GM19351 (cell line): ENCODE measurements around the gene ZNF236.
A peak's percentile ranks its signal among the peaks of the same experiment; 100 is the strongest.

Experiments used
- ATAC-seq: cut with Tn5 transposase; IDR thresholded peaks from one replicate; pipeline ENCODE4 v1.9.1; 2021; ENCODE audit warnings: mild to moderate bottlenecking, moderate library complexity; ENCODE audit not compliant: unreplicated experiment

The ZNF236 gene

DNA sequence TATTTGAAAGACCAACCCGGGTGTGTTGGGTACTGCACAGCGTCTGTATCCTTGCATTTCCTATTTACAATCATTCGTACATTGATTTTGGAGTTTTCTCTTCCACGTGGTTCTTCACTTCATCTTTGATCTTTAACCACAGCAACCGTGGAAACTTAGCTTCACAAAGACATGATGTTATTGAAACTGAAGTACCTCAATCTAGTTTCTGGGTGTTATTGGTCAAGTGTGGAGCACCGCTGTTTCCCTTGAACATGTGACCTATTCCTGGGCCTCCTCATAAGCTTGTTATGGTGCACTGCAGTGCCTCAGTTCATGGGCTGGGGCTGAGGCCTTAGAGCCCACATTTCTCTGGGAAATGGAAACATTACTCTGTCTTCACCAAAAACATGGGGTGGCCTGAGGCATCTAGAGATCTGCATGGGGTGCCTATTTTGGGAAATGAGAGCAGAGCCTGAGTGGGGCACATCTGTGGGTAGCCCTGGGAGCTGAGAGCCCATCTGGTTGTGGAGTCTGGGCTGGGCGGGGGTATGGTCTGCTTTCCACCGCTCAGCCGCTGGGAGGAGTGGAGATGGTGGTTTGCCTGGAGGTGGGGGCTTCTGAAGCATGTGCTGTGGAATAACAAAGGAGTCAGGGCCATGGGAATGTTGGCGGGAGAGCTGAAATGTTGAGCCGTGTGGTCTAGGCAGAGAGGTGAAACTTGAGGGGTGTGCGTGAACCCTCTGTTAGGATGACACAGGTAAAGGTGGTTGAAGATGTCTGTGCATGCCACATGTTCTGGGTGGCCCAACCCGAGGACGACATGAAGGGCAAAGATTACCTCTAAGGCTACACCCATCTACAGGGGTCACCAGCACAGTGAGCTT, 37.4 kb downstream of the ZNF236 start:
- peak; percentile 94 for ATAC-seq

DNA sequence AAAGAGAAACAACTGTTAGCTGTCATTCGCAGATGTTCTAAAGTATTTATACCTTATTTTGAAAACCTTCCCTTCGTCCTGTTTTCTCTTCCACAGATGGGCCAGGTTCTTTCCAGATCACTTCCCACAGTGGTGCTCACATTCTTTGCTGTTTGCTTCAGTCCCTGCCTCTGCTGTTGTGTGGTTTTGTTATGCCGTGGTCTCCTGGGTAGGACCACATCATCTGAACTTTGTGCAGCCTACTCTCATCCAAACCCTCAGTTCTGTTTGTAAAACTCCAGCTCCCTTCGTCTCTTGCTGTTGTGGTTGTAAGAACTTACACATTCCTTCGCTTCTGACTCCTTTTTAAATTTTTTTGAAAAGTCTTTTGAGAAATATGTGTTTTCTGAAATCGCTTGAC, 38.1 kb downstream of the ZNF236 start:
- ATAC-seq: no peak

DNA sequence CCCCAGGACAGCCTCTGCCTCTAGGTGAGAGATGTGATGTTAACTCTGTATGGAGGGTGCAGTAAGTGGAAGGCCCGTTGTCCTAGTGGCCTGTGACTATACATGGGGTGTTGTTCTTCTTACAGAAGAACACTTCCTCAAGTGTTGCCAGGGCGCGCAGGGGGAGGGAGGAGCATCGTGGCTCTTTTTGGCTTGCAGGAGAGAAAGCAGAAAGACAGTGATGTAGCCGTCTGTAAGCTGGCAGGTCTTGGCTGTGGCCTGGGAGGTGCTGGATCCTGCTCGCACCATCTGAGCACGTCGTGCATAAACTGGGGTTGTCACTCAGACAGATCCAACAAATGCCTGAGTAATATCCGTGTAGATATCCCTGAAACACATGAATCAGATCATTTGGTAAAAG, 44.3 kb downstream of the ZNF236 start:
- no peak for ATAC-seq

DNA sequence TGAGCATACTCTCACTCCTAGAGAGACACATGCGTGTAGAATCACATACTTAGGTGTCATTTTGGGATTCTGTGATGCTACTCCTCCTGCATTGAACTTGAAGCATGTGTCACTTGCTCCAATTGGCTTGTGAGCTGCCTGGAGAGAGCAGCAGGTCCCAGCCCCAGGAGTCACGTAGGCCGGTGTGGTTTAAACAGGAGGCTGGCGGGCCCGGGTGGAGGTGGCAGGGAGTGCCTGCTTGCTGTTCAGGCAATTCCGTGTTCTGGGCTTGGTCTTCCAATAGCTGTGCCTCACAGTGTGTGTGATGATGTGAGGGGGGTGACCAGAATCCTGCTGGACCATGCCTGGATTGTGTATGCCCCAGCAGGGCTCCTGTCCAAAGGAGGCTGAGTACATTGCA, 51.0 kb downstream of the ZNF236 start:
- ATAC-seq: no peak

DNA sequence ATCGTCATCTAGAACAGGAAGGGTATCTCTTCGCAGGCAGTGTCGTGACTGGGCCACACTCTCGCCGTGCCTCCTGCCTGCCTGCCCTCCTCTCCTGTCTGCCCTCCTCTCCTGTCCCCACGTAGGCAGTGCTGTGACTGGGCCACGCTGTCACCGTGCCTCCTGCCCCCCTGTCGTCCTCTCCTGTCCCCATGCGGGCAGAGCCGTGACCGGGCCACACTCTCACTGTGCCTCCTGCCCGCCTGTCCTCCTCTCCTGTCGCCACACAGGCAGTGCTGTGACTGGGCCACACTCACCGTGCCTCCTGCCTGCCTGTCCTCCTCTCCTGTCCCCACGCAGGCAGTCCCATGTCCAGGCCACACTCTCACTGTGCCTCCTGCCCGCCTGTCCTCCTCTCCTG, 51.4 kb downstream of the ZNF236 start:
- ATAC-seq: no peak

DNA sequence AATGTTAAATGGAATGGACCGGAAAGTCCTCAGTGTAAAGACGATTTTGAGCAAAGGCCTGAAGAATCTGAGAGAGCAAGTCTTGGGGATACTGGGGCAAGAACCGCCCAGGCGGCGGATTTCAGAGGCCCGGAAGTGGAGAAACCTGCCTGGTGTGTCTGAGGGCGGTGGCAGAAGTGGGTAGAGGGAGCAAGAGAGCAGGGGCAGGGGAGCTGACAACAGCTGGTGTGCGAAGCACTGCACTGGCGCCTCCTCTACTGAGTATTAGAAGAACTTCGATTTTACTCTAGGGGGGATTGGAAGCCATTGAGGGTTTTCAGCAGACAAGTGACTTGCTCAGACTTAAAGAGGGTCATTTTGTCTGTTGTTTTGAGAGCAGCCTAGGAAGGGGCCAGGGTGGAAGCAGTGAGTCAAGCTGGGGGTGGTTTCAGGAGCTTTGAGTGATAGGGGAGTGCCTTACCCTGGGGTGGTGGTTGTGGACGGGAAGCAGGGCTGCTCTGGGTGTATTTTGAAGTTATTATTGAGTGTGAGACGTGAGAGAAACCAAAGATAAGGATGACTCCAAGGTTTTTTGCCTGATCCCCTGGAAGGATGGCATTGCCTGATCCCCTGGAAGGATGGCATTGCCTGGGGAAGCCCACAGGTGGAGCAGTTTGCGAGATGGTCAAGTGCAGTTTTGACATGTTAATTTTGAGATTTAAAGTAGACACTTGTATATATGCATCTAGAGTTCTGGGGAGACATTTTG, 52.5 kb downstream of the ZNF236 start:
- ATAC-seq: peak; percentile 31

- ATAC-seq: peak; percentile 79
These were observed 53.3 kb downstream of the ZNF236 start for GRCh38 chr18:76875390-76876325.

GRCh38 chr18:76878426-76878825, 56.1 kb downstream of the ZNF236 start:
- no peak for ATAC-seq

DNA sequence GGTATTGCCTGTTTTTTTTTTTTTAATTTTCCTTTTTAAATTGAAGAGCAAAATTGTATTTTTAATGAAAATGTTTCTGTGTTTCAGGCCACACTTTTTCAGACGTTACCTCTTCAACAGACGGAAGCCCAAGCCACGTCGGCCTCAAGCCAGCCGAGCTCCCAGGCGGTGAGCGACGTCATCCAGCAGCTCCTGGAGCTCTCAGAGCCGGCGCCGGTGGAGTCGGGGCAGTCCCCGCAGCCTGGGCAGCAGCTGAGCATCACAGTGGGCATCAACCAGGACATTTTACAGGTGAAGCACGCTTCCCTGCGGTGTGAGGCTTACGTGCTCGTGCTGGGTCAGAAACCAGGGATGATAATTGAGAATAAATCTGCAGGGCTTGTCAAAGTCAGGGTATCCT, 57.7 kb downstream of the ZNF236 start:
- ATAC-seq: no peak

DNA sequence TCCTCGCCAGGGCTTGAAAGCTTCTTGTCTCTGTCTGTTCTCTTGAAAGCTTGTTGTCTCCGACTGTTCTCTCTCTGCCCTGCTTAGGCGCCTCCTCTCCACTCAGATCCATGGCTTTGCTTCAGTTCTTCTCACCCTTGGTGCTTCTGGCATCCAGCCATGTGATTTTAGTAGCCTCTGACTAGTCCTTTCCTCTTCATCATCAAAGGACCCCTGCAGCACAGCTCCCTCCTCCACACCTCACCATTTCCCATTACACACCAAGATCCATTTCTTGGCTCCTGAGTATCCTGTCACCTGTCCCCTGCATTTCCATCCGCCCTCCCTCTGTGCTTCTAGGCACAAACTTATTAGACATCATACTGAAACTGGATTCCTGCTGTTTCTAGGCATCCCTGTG, 59.4 kb downstream of the ZNF236 start:
- ATAC-seq: no peak

- ATAC-seq: no peak
These were observed 59.8 kb downstream of the ZNF236 start for GRCh38 chr18:76882146-76882545.

DNA sequence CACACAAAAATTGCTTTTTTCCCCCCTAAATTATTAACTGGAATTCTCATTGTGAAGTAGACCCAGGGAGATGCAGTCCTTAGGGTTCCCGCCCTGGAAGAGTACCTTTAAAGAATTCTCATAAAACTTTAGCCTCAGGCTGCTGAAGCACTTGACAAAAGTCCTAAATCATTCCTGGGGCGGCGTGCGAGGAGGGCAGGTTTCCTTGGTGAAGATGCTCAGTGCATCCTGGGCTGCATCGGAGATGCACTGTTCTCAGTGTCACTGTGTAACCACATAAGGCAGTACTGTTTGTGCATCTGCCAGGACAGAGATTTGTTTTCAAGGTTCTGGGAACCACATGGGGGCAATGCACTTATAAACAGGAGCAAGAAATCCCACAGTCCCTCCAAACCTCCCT, 62.6 kb downstream of the ZNF236 start:
- ATAC-seq: no peak

GRCh38 chr18:76886112-76886511, 63.8 kb downstream of the ZNF236 start:
- ATAC-seq: no peak

DNA sequence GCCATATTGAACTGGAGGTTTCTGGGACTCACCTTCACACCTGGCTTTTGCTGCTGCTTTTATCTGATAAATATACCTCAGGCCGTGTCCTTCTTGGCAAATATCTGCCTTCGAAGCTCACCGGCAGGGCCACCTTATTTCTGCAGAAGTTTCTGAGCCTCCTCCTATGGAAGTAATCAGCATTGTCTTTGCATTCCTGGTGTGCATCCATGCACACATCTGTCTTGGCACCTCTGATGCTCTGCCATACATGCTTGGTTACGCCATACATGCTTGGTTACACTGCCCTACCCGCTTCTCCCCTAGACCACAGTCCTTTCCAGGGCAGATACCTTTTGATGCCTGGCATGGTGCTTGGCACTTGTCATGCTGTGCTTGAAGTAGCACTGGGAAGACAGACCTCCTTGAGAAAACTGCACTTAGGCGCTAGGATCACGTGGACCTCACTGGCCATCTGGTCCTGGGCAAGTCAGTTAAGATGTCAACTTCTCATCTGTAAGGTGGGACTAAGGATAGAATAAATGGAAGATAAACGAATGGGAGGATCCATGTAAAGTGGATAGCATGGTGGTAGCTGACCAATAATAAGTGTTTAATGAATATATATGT, 66.8 kb downstream of the ZNF236 start:
- ATAC-seq: no peak

GRCh38 chr18:76892832-76893231, 70.5 kb downstream of the ZNF236 start:
- no peak for ATAC-seq

GRCh38 chr18:76894566-76895346, 72.4 kb downstream of the ZNF236 start:
- no peak for ATAC-seq

DNA sequence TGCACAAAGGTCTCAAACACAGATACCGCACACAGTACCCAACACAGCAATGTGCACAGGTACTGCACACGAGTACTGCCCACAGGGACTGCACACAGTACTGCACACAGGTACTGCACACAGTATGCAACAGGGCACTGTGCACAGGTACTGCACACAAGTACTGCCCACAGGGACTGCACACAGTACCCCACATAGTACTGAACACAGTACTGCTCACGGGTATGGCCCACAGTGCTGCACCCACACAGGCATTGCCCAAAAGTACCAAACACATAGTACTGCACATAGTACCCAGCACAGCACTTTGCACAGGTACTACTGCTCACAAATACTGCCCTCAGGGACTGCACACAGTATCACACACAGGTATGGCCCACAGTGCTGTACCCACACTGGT, 73.1 kb downstream of the ZNF236 start:
- no peak for ATAC-seq

DNA sequence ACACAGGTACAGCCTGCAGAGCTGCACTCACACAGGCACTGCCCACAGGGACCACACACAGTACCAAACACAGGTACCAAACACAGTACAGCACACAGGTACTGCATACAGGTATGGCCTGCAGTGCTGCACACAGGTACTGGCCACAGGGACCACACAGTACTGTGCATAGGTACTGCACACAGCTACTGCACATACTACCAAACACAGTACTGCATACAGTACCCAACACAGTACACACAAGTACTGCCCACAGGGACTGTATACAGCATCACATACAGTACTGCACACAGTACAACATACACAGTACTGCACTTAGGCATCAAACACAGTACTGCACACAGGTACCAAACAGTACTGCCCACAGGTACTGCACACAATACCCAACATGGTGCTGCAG, 74.3 kb downstream of the ZNF236 start:
- ATAC-seq: no peak

DNA sequence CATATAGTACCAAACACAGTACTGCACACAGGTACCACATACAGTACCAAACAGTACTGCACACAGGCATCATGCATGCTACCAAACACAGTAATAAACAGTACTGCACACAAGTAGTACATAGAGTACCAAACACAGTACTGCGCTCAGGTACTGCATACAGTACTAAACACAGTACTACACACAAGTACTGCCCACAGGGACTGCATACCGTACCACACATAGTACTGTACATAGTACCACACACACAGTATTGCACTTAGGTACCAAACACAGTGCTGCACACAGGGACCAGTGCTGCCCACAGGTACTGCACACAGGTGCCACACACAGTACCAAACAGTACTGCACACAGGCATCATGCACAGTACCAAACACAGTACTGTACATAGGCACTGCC, 74.9 kb downstream of the ZNF236 start:
- ATAC-seq: no peak

DNA sequence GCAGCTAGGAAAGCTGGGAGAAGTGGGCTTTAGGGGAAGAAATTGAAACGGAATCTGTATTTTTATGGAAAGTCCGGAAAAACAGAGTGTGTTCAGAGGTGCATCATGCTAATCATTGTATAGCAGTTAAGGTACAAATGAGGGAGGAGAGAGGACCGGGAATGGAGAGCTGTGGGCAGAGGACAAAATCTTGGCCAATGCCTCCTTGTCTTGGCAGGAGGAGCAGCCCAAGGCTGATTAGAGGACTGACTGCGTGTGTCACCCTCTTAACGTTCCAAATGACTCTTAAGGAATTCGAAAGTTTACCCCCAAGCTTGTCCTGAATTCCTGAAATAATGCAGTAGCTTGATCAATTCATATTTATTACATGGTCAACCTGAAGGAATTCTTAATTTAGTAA, 81.0 kb downstream of the ZNF236 start:
- no peak for ATAC-seq
